Ramos (cell line): ENCODE measurements around the gene ZNF507.

Source experiments
- in situ Hi-C: fragments of 300-500 bp; cut with MboI; formaldehyde crosslinking; loops from one replicate; pipeline ENCODE4 v1.14.3; 2022; ENCODE audit warnings: low sequenced_read_pairs; ENCODE audit not compliant: unreplicated experiment

Gene ZNF507

DNA sequence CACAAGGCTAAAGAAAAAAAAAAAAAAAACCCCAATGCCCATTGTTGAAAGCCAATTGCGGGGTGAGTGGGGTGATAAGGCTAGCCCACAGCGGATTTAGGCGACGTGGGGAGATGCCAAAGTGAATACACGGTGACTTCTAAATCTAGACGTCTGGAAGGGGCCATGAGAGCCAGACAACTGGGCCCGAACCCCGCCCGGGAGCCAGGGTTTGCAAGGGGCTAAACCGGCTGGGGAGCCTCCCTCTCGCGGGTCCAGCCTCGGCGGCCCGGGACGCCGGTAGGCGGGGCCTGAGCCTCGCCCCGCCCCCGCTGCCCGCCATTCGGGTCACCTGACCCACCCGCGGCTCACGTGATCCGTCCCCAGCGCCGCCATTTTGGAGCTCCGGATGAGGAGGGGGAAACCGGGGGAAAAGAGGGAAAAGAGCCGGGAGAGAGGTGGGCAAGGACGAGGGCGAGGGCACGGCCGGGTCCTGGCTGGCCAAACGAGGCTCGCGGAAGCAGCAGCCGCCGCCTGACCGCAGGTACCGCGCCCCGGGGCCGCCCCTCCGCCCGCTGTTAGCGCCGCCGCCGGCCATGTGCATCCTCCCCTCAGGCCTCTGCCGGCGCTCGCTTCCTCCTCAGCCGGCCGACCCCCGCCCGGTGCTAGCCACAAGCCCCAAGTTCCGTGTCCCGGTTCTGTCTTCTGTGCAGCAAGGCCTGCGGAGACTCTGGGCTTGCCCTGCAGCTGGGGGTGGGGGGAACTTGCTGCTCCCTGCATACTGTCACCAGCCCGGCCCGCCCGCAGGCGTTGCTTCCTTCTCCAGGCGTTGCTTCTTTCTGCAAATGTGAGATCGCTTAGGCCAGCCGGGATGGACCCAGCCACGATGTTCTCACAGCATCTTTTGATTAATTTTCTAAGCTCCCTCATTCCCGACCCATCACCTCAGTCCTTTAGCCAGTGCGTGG, at the start of gene ZNF507:
ZNF507 (plus strand) TSS at position 350 of the 947 bp plus-strand sequence. CDS start 7,221 bp downstream, outside the sequence.
- in situ Hi-C loops = no loop called here

- in situ Hi-C loops = no loop called here
Observed at GRCh38 chr19:32296694-32297093, 48.7 kb upstream of the ZNF507 start.

DNA sequence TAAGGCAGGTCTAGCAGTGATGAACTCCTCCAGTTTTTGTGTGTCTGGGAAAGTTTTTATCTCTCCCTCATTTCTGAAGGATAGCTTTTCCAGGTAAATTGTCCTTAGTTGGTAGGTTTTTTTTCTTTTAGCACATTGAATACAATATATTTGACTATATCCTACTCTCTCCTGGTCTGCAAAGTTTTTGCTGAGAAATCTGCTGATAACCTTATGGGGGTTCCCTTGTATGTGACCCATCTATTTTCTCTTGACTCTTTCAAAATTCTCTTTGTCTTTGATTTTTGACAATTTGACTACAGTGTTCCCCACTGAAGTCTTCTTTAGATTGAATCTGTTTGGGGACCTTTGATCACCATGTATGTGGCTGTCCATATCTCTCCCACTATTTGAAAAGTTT, 42.6 kb upstream of the ZNF507 start:
- in situ Hi-C loops = no loop called here

DNA sequence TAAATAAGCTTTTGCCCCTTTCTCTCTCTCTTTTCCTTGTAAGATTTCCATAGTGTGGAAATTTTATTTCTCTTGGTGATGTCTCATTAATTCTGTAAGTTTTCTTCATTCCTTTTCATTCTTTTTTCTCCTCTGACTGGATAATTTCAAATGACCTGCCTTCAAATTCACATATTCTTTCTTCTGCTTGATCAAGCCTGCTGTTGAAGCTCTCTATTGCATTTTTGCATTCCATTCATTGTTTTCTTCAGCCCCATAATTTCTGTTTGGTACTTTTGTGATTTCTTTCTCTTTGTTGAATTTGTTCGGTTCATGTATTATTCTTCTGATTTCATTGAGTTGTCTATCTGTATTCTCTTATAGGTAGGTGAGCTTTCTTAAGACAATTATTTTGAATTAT, 42.2 kb upstream of the ZNF507 start:
- in situ Hi-C loops = no loop called here

DNA sequence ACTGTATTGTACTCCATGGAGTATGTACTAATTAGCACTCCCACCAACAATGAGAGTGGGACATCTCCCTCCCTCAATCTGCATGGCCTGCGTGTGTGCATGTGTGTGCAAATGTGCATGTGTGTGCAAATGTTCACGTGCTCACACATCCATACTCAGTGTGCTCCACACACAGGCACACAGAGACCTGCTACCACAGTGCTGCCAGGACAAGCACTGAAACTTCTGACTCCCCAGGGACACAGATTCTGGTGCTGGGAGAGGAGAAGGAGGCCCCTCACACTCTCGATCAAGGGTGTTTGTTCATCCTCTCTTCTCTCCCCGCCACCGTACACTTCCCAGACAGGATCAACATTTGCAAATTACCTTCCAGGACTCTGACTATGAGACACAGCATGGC, 37.8 kb upstream of the ZNF507 start:
- in situ Hi-C loops = no loop called here

- in situ Hi-C loops = no loop called here
Observed at GRCh38 chr19:32308431-32309077, 36.9 kb upstream of the ZNF507 start.

GRCh38 chr19:32309711-32310390, 35.6 kb upstream of the ZNF507 start:
- in situ Hi-C loops = no loop called here

- in situ Hi-C loops = no loop called here
Observed at GRCh38 chr19:32311371-32311770, 34.0 kb upstream of the ZNF507 start.

DNA sequence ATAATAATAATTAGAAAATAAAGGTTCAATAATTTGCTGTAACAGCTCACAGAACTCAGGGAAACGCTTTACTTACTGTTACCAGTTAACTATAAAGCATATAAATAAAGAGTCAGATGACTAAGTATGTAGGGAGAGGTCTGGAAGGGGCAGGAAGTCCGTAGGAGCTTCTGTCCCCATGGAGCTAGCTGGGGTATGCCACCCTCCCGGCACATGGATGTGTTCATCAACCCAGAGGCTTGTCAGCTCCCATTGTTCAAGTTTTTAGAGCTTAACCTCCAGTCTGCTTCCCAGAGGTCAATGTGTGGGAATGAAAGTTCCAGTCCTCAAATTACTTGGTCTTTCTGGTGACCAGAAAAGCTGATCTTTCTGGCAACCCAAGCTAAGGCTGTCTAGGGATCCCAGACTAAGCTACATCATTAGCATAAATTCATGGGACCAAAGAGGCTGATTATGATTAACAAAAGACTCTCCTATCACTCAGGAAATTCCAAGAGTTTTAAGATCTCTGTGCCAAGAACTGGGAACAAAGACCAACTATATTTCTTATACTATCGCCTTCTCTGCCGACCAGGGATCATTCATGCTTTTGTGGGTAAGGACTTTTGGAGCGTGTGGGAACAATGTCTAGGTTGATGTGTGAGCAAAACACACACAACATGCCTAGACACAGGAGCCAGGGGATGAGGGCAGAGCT, 31.7 kb upstream of the ZNF507 start:
- in situ Hi-C loops = no loop called here

- in situ Hi-C loops = no loop called here
Observed at GRCh38 chr19:32316034-32316433, 29.4 kb upstream of the ZNF507 start.

DNA sequence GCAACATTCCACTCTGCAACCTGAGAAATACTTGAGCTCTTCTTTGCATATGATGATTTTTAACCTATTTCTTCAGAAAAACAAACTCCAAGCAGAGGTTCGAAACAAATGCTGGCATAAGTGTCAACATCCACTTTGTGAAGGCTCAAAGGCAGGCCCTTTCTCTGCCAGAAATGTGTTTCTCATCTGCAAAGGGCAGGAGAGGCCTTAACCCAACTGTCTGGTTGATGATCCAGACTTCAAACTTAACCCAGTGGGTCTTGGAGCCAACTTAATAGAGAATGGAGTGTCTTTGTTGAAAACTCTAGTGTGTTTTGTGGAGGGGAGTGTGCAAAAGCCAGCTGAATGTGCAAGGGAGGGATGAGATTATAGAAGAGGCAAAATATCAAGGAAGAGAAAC, 28.3 kb upstream of the ZNF507 start:
- in situ Hi-C loops = no loop called here

DNA sequence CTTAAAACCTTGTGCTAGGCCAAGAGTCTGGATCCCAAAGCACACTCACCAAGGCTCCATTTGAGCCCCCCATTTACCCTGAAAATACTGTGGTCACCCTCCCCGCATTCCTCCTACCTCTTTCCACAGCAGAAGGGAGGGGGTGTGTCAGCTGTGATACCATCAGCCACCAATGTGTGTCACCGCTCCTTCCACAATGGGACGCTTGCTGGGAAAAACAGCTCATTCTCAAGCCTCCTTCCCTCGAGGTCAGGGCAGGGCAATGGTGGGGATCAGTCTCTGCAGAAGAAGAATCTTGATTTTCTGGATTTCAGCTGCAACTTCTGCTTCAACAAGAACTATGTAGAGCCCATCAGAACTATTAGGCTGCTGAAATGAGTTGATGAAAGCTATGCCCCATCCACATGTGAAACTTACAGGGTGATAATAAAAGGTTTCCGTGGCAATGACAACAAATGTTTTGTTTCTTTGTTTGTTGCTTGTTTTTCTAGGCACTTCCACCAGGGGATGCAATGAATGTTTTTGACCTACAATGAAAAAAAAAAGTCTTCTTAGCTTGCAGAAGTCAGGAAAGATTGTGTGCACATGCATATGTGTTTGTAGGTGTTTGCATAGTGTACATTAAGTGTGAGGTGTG, 26.4 kb upstream of the ZNF507 start:
- in situ Hi-C loops = no loop called here

DNA sequence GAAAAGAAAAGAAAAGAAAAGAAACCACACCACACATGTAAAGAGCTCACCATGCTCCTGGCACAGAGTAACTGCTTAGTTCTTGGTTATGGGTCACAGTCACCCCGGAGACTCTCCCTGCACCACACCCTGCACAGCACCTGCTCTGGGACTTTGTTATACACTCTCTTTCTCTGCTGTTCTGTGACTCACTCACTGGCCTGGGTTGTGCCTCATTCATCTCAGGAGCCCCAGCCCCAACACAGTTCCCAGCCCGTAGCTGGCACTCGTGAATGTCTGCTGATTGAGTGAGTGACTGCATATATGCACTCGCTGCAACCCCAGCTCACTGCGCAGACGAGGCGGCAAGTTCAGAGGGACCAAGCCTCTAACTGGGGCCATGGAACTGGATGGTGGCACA, 22.9 kb upstream of the ZNF507 start:
- in situ Hi-C loops = no loop called here

- in situ Hi-C loops = no loop called here
Observed at GRCh38 chr19:32324631-32325285, 20.7 kb upstream of the ZNF507 start.

DNA sequence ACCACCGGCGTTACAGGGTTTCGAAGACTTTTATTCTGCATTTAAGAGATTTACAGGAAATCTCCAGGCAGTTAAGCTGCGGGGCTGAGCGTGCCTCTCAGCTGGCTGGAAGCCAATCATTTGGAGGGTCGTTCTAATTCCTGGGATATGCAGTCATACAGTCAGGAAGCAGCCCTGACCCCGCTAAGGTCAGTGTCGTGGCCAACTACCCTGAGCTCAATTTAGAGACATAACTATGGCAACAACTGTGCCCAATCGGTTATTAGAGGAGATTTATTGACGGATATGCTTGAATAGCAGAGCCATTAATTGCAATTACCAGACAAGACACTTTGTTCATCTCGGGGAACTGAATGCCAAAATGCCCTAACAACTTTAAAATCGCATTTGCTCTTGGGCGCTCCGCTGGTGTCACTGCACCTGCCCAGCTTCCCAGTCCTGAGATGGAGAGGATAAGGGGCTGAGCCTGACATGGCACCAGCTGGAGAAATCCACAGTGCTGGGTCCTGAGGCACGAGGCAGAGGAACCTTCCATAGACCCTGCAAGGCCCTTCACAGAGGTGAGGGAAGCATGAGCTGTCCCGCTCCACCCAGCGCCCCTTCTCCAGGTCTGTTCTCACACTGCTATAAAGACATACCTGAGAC, 15.1 kb upstream of the ZNF507 start:
- in situ Hi-C loops = no loop called here

GRCh38 chr19:32333227-32333626, 12.2 kb upstream of the ZNF507 start:
- in situ Hi-C loops = no loop called here

GRCh38 chr19:32336259-32337083, 8.9 kb upstream of the ZNF507 start:
- in situ Hi-C loops = no loop called here
